Endodermal cell (in vitro differentiated cells): ENCODE data around the gene SRSF2. TPM values are rescaled to one million over a fixed set of nuclear protein-coding genes. Genes with fewer than 3 reads are reported as not detected.
A peak's percentile ranks its signal among the peaks of the same experiment; 100 is the strongest.

Experiments used
- DNase-seq: peaks from one replicate; pipeline ENCODE4 v3.0.0-alpha.2; 2017
- H3K27ac ChIP-seq: 2 replicates; pipeline ENCODE4 v1.5.1; 2013; ENCODE audit warnings: mild to moderate bottlenecking, low read depth, low read length, moderate library complexity
- H3K27me3 ChIP-seq: 2 replicates; pipeline ENCODE4 v1.6.1; 2013; ENCODE audit warnings: mild to moderate bottlenecking, low read length, moderate library complexity; ENCODE audit not compliant: insufficient read depth, control insufficient read depth, poor library complexity, severe bottlenecking
- H3K36me3 ChIP-seq: 2 replicates; pipeline ENCODE4 v1.7.0; 2013; ENCODE audit warnings: mild to moderate bottlenecking, low read length, moderate library complexity; ENCODE audit not compliant: control insufficient read depth, insufficient read depth
- H3K4me1 ChIP-seq: one replicate; pipeline ENCODE4 v1.7.0; 2013; ENCODE audit warnings: low read length; ENCODE audit not compliant: control insufficient read depth, insufficient read depth
- H3K4me3 ChIP-seq: 2 replicates; pipeline ENCODE4 v1.5.1; 2013; ENCODE audit warnings: mild to moderate bottlenecking, low read length, moderate library complexity
- H3K9ac ChIP-seq: 2 replicates; pipeline ENCODE4 v1.6.1; 2013; ENCODE audit warnings: mild to moderate bottlenecking, low read length, moderate library complexity; ENCODE audit not compliant: poor library complexity, severe bottlenecking; ENCODE audit errors: extremely low read depth
- H3K9me3 ChIP-seq: 2 replicates; pipeline ENCODE4 v1.6.1; 2013; ENCODE audit warnings: mild to moderate bottlenecking, low read length, moderate library complexity; ENCODE audit not compliant: control insufficient read depth
- H3K27ac Mint-ChIP-seq: 2 replicates; pipeline ENCODE4 v1.8.0; 2020; ENCODE audit warnings: mixed read lengths
- H3K27me3 Mint-ChIP-seq: 2 replicates; pipeline ENCODE4 v1.8.0; 2021; ENCODE audit warnings: mild to moderate bottlenecking, mixed read lengths; ENCODE audit not compliant: insufficient read depth
- H3K36me3 Mint-ChIP-seq: 2 replicates; pipeline ENCODE4 v1.8.0; 2020; ENCODE audit warnings: low read depth, mixed read lengths
- H3K4me1 Mint-ChIP-seq: 2 replicates; pipeline ENCODE4 v1.8.0; 2020; ENCODE audit warnings: mixed read lengths
- H3K4me3 Mint-ChIP-seq: 2 replicates; pipeline ENCODE4 v1.8.0; 2020; ENCODE audit warnings: mild to moderate bottlenecking, moderate library complexity, mixed read lengths
- H3K9me3 Mint-ChIP-seq: 2 replicates; pipeline ENCODE4 v1.8.0; 2020; ENCODE audit warnings: mild to moderate bottlenecking, mixed read lengths
- WGBS, 2 experiments: methylation state at CpG; one replicate each; pipeline versions ENCODE4 v1.1.5 to v1.1.7; 2013; ENCODE audit warnings: missing lambda C conversion rate in 2 of 2, mixed read lengths in 1 of 2; ENCODE audit not compliant: insufficient coverage in 1 of 2, insufficient read length in 1 of 2; 5-methylcytosine and 5-hydroxymethylcytosine counted together
- total RNA-seq, 2 donors: library from RNA; stranded (reverse); fragmentation: NEBNext Ultra II Directional in 1 of 2; extraction: Animal tissue kit (Norgen Biotek cat#: 25700) in 1 of 2; gene quantifications; 2 replicates in 1 of 2; 3 replicates in 1 of 2; pipeline ENCODE4 v1.2.1, GENCODE V29; 2021
- TF ChIP-seq, protein P1 (sequence below): fragments of 200-600 bp; sonication (generic); conservative IDR thresholded peaks from 2 replicates; pipeline ENCODE4 v1.5.0; 2021; ENCODE audit warnings: antibody characterized with exemption, mild to moderate bottlenecking

Gene SRSF2
- total RNA-seq, 2 donors from 2014 or later = 255 to 307 TPM

DNA sequence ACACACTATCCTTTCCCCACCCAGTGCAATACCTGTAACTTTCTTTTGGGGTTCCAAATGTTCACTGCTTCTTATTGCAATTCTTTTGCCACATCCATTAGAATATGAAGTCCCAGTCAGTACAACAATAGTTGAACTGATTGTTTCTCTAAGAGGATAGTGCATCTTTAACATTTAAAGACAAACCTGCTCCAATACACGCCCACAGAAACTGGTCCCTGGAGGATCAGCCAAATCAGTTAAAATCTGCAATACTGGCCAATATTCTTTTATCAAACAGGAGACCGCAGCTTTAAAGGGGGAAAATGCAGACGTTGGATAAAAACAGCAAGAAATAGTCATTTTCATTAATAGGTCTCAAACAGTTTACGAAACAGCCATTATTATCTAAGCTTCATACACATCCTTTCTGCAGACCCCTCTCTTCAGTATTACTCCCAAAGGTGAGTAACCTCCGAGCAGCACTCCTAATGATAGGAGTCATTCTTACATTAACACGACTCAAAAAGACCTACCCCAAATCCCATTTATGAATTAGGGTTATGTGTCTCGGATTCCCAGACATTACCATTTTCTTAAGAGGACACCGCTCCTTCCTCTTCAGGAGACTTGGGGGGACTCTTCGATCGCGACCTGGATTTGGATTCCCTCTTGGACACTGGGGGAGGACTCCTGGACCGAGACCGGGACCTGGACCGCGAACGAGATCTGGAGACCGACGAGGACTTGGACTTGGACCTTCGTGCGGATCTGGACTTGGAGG lies 1.4 kb downstream of the SRSF2 start:
- no peaks in the 10 kb centered on the region for H3K27me3 ChIP-seq
- Mint-ChIP-seq H3K4me3 (peak overlapping the region; percentile 100), H3K27ac (peak overlapping the region; percentile 98), H3K9me3 (no peaks in the 10 kb centered on the region), H3K27me3 (no peaks in the 10 kb centered on the region), H3K4me1 (peaks cover 28% of the 10 kb centered on the region), H3K36me3 (peaks cover 40% of the 10 kb centered on the region)
- H3K4me3 ChIP-seq = peak overlapping the region; percentile 90
- TF ChIP-seq, protein P1, sequence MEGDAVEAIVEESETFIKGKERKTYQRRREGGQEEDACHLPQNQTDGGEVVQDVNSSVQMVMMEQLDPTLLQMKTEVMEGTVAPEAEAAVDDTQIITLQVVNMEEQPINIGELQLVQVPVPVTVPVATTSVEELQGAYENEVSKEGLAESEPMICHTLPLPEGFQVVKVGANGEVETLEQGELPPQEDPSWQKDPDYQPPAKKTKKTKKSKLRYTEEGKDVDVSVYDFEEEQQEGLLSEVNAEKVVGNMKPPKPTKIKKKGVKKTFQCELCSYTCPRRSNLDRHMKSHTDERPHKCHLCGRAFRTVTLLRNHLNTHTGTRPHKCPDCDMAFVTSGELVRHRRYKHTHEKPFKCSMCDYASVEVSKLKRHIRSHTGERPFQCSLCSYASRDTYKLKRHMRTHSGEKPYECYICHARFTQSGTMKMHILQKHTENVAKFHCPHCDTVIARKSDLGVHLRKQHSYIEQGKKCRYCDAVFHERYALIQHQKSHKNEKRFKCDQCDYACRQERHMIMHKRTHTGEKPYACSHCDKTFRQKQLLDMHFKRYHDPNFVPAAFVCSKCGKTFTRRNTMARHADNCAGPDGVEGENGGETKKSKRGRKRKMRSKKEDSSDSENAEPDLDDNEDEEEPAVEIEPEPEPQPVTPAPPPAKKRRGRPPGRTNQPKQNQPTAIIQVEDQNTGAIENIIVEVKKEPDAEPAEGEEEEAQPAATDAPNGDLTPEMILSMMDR = no peak
- H3K36me3 ChIP-seq = peaks cover 48% of the 10 kb centered on the region
- DNase-seq = no peak
- peak overlapping the region; percentile 96 for H3K9ac ChIP-seq
- peaks cover 9% of the 10 kb centered on the region for H3K4me1 ChIP-seq
- no peak overlapping the region for H3K27ac ChIP-seq
- WGBS, 2 experiments = 1 to 3% methylated on average over 15 to 19 of the region's 20 CpGs
- no peaks in the 10 kb centered on the region for H3K9me3 ChIP-seq

DNA sequence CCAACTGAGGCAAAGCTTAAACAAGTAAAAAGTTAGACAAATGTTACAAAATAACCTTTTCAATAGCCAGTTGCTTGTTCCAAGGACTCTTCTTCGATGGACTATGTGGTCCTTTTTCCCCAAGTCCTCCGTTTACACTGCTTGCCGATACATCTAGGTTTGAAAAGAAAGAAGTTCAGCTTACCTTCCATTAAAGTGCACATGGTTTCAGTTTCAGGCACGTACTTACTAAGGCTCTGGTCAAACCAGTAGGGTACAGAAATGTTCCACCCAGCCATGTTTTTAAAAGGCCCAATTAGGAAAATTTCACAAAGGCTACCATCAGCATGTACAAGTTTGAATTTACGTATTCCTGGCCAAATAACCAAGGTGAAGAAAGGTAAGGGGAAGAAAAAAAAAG lies 2.1 kb downstream of the SRSF2 start:
- Histone ChIP-seq H3K27ac (no peak overlapping the region), H3K27me3 (no peaks in the 10 kb centered on the region), H3K4me1 (peaks cover 9% of the 10 kb centered on the region)

GRCh38 chr17:76734080-76734840 lies 2.9 kb downstream of the SRSF2 start:
- no peaks in the 10 kb centered on the region for H3K9me3 ChIP-seq
- no peak for DNase-seq
- peaks cover 9% of the 10 kb centered on the region for H3K4me1 ChIP-seq
- Mint-ChIP-seq H3K9me3 (no peaks in the 10 kb centered on the region), H3K36me3 (peaks cover 48% of the 10 kb centered on the region), H3K4me1 (peaks cover 26% of the 10 kb centered on the region), H3K4me3 (peak overlapping the region; percentile 100), H3K27me3 (no peaks in the 10 kb centered on the region), H3K27ac (peak overlapping the region; percentile 74)
- H3K9ac ChIP-seq = peak overlapping the region; percentile 96
- TF ChIP-seq, protein P1 = no peak
- WGBS, 2 experiments = 77 to 83% methylated on average over 5 to 6 of the region's 8 CpGs
- H3K36me3 ChIP-seq = peaks cover 46% of the 10 kb centered on the region
- no peaks in the 10 kb centered on the region for H3K27me3 ChIP-seq
- H3K4me3 ChIP-seq = peak overlapping the region; percentile 90
- no peak overlapping the region for H3K27ac ChIP-seq

More for the DNA sequence above, 2.1 kb downstream of the SRSF2 start:
- TF ChIP-seq, protein P1 = no peak
- H3K4me3 Mint-ChIP-seq = peak overlapping the region; percentile 100
- H3K36me3 Mint-ChIP-seq = peaks cover 44% of the 10 kb centered on the region
- Histone ChIP-seq H3K9me3 (no peaks in the 10 kb centered on the region), H3K4me3 (peak overlapping the region; percentile 90), H3K36me3 (peaks cover 46% of the 10 kb centered on the region), H3K9ac (peak overlapping the region; percentile 96)
- DNase-seq = no peak
- no peaks in the 10 kb centered on the region for H3K27me3 Mint-ChIP-seq
- peaks cover 28% of the 10 kb centered on the region for H3K4me1 Mint-ChIP-seq
- peak overlapping the region; percentile 98 for H3K27ac Mint-ChIP-seq
- WGBS, 2 experiments = 23 to 50% methylated on average over 4 to 5 of the region's 5 CpGs
- H3K9me3 Mint-ChIP-seq = no peaks in the 10 kb centered on the region
